SH-SY5Y (cell line): ENCODE results near the gene OSBPL5.

ENCODE experiments used
- GATA2 ChIP-seq: IDR thresholded peaks from 2 replicates; pipeline ENCODE4 v1.6.1; 2011; ENCODE audit warnings: mild to moderate bottlenecking, low read depth, low read length
- GATA3 ChIP-seq: IDR thresholded peaks from 2 replicates; pipeline ENCODE4 v1.6.1; 2011; ENCODE audit warnings: low read depth, mild to moderate bottlenecking, low read length, moderate library complexity

DNA sequence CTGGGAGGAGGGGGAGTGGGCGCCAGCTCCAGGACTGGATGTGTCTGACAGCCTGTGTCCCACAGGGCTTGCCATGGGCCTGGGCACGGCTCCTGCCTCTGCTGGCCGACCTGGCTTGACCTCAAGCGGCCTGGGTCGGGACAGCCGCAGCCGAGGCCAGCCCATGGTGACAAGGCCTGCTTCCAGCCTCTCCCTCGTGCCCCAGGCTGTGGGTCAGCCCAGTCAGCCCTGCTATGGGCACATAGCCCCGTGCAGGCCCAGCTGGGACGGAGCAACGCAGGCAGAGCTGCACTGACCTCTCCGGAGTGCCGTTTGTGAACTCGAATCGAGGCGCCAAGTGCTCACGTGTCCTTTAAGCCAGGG is 17.9 kb downstream of the OSBPL5 start:
- TF ChIP-seq GATA3: no peak
- no peak for TF ChIP-seq GATA2
